Upper lobe of left lung (tissue), 4 donors: ENCODE measurements around the gene TPST1.

Source experiments
- CTCF ChIP-seq, 6 experiments: fragments of 450-650 bp in 4 of 6; fragments of 200-600 bp in 2 of 6; sonication (generic) in 2 of 6; IDR thresholded peaks; one replicate each; pipeline ENCODE4 v1.5.1; 2016 to 2019; ENCODE audit warnings: antibody characterized with exemption in 6 of 6
- POLR2A ChIP-seq, 4 donors: fragments of 450-650 bp; IDR thresholded peaks; one replicate each; pipeline ENCODE4 v1.5.1; 2016 to 2017; ENCODE audit warnings: antibody characterized with exemption in 4 of 4, mild to moderate bottlenecking in 2 of 4
- POLR2AphosphoS5 ChIP-seq, 2 donors: sonication (generic); formaldehyde crosslinking; IDR thresholded peaks; one replicate each; pipeline ENCODE4 v1.5.1; 2017; ENCODE audit warnings: antibody characterized with exemption in 2 of 2

- TF ChIP-seq CTCF (IDR thresholded peaks at IDR 0.05): no peak
- no peak for TF ChIP-seq POLR2A (IDR thresholded peaks at IDR 0.05)
- TF ChIP-seq POLR2AphosphoS5 (IDR thresholded peaks at IDR 0.05): no peak
Observed at GRCh38 chr7:66211429-66211828, 6.3 kb downstream of the TPST1 start.
